Keratinocyte (primary cell): ENCODE data around the gene ERCC6. TPM values are rescaled to one million over a fixed set of nuclear protein-coding genes. Genes with fewer than 3 reads are reported as not detected.

Source experiments
- DNase-seq: peaks from one replicate; pipeline ENCODE4 v3.0.0-alpha.2; 2011; ENCODE audit warnings: low read depth, missing footprints, low spot score
- FAIRE-seq: peaks from 2 replicates; lab custom pipeline; 2011; peaks lifted over from hg19 to GRCh38; lab: Jason Lieb, UNC
- H2AFZ ChIP-seq: 2 replicates; pipeline ENCODE4 v1.6.0; 2012; ENCODE audit warnings: low read length, control low read depth, inconsistent platforms; ENCODE audit not compliant: control insufficient read depth
- H3K27ac ChIP-seq: 2 replicates; pipeline ENCODE4 v1.5.1; 2011; ENCODE audit warnings: low read length; ENCODE audit not compliant: control insufficient read depth, insufficient read depth
- H3K27me3 ChIP-seq: 3 replicates; pipeline ENCODE4 v1.6.0; 2011; ENCODE audit warnings: low read length; ENCODE audit not compliant: control insufficient read depth, insufficient read depth; ENCODE audit errors: extremely low read depth
- H3K36me3 ChIP-seq, 2 experiments: 2 replicates in 1 of 2; 3 replicates in 1 of 2; pipeline ENCODE4 v1.5.1; 2011; ENCODE audit warnings: low read length in 2 of 2, mild to moderate bottlenecking in 1 of 2; ENCODE audit not compliant: control insufficient read depth in 2 of 2, insufficient read depth in 2 of 2; ENCODE audit errors: extremely low read depth in 1 of 2
- H3K4me1 ChIP-seq: 3 replicates; pipeline ENCODE4 v1.5.1; 2011; ENCODE audit warnings: low read length; ENCODE audit not compliant: control insufficient read depth, insufficient read depth; ENCODE audit errors: extremely low read depth
- H3K4me2 ChIP-seq: 3 replicates; pipeline ENCODE4 v1.6.0; 2011; ENCODE audit warnings: low read depth, low read length; ENCODE audit not compliant: control insufficient read depth, insufficient read depth; ENCODE audit errors: extremely low read depth
- H3K4me3 ChIP-seq, 3 experiments: fragments of 200-600 bp in 1 of 3; sonication (generic) in 1 of 3; 2 replicates in 2 of 3; 3 replicates in 1 of 3; pipeline ENCODE4 v1.5.1; 2011 to 2016; ENCODE audit warnings: low read length in 3 of 3, mild to moderate bottlenecking in 3 of 3, control low read depth in 2 of 3, inconsistent platforms in 1 of 3, low read depth in 1 of 3, mixed read lengths in 1 of 3, mixed run types in 1 of 3, moderate library complexity in 1 of 3; ENCODE audit not compliant: control insufficient read depth in 2 of 3, insufficient read depth in 2 of 3; ENCODE audit errors: extremely low read depth in 1 of 3
- H3K79me2 ChIP-seq: 2 replicates; pipeline ENCODE4 v1.6.0; 2012; ENCODE audit warnings: low read length; ENCODE audit not compliant: control insufficient read depth, insufficient read depth
- H3K9ac ChIP-seq: 3 replicates; pipeline ENCODE4 v1.6.0; 2011; ENCODE audit warnings: low read length; ENCODE audit not compliant: control insufficient read depth, insufficient read depth; ENCODE audit errors: extremely low read depth
- H3K9me1 ChIP-seq: 3 replicates; pipeline ENCODE4 v1.6.0; 2011; ENCODE audit warnings: low read length; ENCODE audit not compliant: control insufficient read depth, insufficient read depth; ENCODE audit errors: extremely low read depth
- H3K9me3 ChIP-seq: 2 replicates; pipeline ENCODE4 v1.5.1; 2012; ENCODE audit warnings: low read depth, low read length; ENCODE audit not compliant: control insufficient read depth
- H4K20me1 ChIP-seq: 3 replicates; pipeline ENCODE4 v1.6.0; 2011; ENCODE audit warnings: low read length; ENCODE audit not compliant: control insufficient read depth, insufficient read depth; ENCODE audit errors: extremely low read depth
- CTCF ChIP-seq, 3 experiments: IDR thresholded peaks in 1 of 3; conservative IDR thresholded peaks in 1 of 3; optimal IDR thresholded peaks in 1 of 3; 2 replicates in 2 of 3; 3 replicates in 1 of 3; pipeline versions ENCODE3 to v1.5.1; 2011; ENCODE audit warnings: low read length in 3 of 3, mild to moderate bottlenecking in 3 of 3, moderate library complexity in 2 of 3, control low read depth in 1 of 3, inconsistent platforms in 1 of 3; ENCODE audit not compliant: insufficient read depth in 2 of 3; ENCODE audit errors: extremely low read depth in 1 of 3
- EZH2 ChIP-seq: IDR thresholded peaks from one replicate; pipeline ENCODE4 v1.6.1; 2012; ENCODE audit warnings: inconsistent platforms, mild to moderate bottlenecking, low read length, moderate library complexity
- dilution Hi-C: fragments of 300-500 bp; cut with MboI; formaldehyde crosslinking; loops from one replicate; pipeline ENCODE4 v1.7.0; 2020; ENCODE audit warnings: low sequenced_read_pairs; ENCODE audit not compliant: extremely low pct_ligation_motif_present
- polyA plus RNA-seq, 5 experiments: library from polyadenylated mRNA; depleted of rRNA in 3 of 5; stranded (reverse) in 3 of 5; stranded (forward) in 1 of 5; unstranded in 1 of 5; fragments of >200 nt; gene quantifications; 1 replicate in 1 of 5; 2 replicates in 3 of 5; 3 replicates in 1 of 5; pipeline versions ENCODE4 v1.2.1 to v1.2.3, GENCODE V29; 2011 to 2012; ENCODE audit warnings: missing spikeins in 2 of 5, low read depth in 1 of 5, low replicate concordance in 1 of 5

ERCC6 gene
- polyA plus RNA-seq, 1 donor (not counting 4 experiments of a cell fraction or from before 2014, with no cell fraction given), result 36.8 TPM

- H3K9me1 ChIP-seq, result no peaks in the 10 kb centered on the region
- H3K4me1 ChIP-seq, result peaks cover 16% of the 10 kb centered on the region
- dilution Hi-C loops, result no loop called here
- H3K9me3 ChIP-seq, result no peaks in the 10 kb centered on the region
- FAIRE-seq (no peak), DNase-seq (no peak)
- no peaks in the 10 kb centered on the region for H3K36me3 ChIP-seq
- H3K27ac ChIP-seq, result no peak overlapping the region
- no peak overlapping the region for H3K4me2 ChIP-seq
- no peaks in the 10 kb centered on the region for H3K79me2 ChIP-seq
- no peak for TF ChIP-seq EZH2
- peak in 1 of 3 experiments; percentile 24 for TF ChIP-seq CTCF (optimal IDR thresholded peaks at IDR 0.05 in 1 of 3, IDR thresholded peaks at IDR 0.05 in 1 of 3, conservative IDR thresholded peaks at IDR 0.05 in 1 of 3; ENCODE audit: extremely low read depth in 1 of 3, insufficient read depth in 2 of 3, low read length in 3 of 3)
- H2AFZ ChIP-seq, result no peak overlapping the region
- no peak overlapping the region for H3K4me3 ChIP-seq
- no peaks in the 10 kb centered on the region for H4K20me1 ChIP-seq
- H3K27me3 ChIP-seq, result no peaks in the 10 kb centered on the region
- H3K9ac ChIP-seq, result no peak overlapping the region
These were observed 19.3 kb upstream of the ERCC6 start for GRCh38 chr10:49558190-49558589.

GRCh38 chr10:49557681-49558080 lies 18.8 kb upstream of the ERCC6 start:
- Histone ChIP-seq H3K79me2 (no peaks in the 10 kb centered on the region), H3K4me1 (peaks cover 21% of the 10 kb centered on the region), H3K27me3 (no peaks in the 10 kb centered on the region), H4K20me1 (no peaks in the 10 kb centered on the region), H3K4me2 (no peak overlapping the region), H3K4me3 (no peak overlapping the region), H3K9ac (no peak overlapping the region), H3K36me3 (no peaks in the 10 kb centered on the region), H3K9me1 (no peaks in the 10 kb centered on the region), H2AFZ (no peak overlapping the region), H3K27ac (no peak overlapping the region), H3K9me3 (no peaks in the 10 kb centered on the region)
- FAIRE-seq, result no peak
- dilution Hi-C loops, result no loop called here
- TF ChIP-seq CTCF (optimal IDR thresholded peaks at IDR 0.05 in 1 of 3, IDR thresholded peaks at IDR 0.05 in 1 of 3, conservative IDR thresholded peaks at IDR 0.05 in 1 of 3; ENCODE audit: extremely low read depth in 1 of 3, insufficient read depth in 2 of 3, low read length in 3 of 3) (no peak), EZH2 (no peak)
- no peak for DNase-seq
